GM12873 (cell line): ENCODE measurements around the gene ANO6.

Source experiments
- CTCF ChIP-seq: IDR thresholded peaks from 2 replicates; pipeline ENCODE4 v1.5.1; 2012; ENCODE audit warnings: low read depth, mild to moderate bottlenecking, moderate library complexity, low read length, control low read depth; ENCODE audit not compliant: insufficient read depth; ENCODE audit errors: missing control alignments

ANO6 gene

GRCh38 chr12:45183246-45183645, 32.6 kb upstream of the ANO6 start:
- TF ChIP-seq CTCF: no peak

- no peak for TF ChIP-seq CTCF
Measured at GRCh38 chr12:45184147-45184963, 31.5 kb upstream of the ANO6 start.

GRCh38 chr12:45186762-45187161, 29.1 kb upstream of the ANO6 start:
- TF ChIP-seq CTCF: no peak

GRCh38 chr12:45189766-45190403, 26.0 kb upstream of the ANO6 start:
- no peak for TF ChIP-seq CTCF

GRCh38 chr12:45191239-45191638, 24.7 kb upstream of the ANO6 start:
- no peak for TF ChIP-seq CTCF

- TF ChIP-seq CTCF: no peak
Measured at GRCh38 chr12:45192707-45193106, 23.2 kb upstream of the ANO6 start.

GRCh38 chr12:45200491-45201043, 15.3 kb upstream of the ANO6 start:
- TF ChIP-seq CTCF: no peak
